B cell (primary cell): ENCODE data around the gene CH25H.

Source experiments
- EZH2 ChIP-seq: IDR thresholded peaks from 2 replicates; pipeline ENCODE4 v1.6.1; 2012; ENCODE audit warnings: borderline replicate concordance, low read depth, mild to moderate bottlenecking, moderate library complexity, low read length; ENCODE audit not compliant: insufficient read depth, poor library complexity, severe bottlenecking
- TF ChIP-seq, protein P1 (sequence below): fragments of 200-600 bp; IDR thresholded peaks from one replicate; pipeline ENCODE4 v1.8.0; 2022; ENCODE audit warnings: antibody characterized with exemption, mild to moderate bottlenecking

DNA sequence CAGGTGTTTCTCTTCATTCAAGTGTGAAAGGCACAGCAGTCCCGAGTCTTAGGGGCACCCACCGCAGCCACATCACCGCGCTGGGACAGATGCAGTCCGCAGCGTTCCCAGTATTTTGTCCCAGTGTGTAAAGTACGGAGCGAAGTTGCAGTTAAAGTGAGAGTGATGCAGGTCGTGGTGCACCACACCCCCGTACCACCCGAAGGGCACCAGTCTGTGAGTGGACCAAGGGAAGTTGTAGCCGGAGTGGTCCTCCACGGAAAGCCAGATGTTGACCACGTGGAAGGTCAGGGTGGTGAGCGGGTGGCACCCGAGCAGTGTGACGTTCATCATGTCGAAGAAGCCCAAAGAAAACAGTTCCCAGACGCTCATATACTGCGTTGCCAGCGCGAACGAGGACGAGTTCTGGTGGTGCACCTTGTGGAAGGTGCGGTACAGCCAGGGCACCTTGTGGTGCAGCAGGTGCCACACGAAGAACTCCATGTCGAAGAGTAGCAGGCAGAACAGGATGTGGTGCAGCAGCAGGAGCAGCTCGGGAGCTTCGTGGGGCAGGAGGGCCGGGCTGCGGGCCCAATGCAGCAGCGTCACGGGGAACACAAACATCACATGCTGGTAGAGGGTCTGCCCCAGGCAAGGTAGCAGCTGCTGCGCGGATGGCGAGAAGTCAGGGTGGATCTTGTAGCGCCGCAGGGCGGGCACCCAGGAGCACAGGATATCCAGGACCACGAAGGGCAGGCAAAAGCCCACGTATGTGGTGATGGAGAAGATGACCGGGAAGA is 526 bp downstream of the CH25H start:
- TF ChIP-seq, protein P1, sequence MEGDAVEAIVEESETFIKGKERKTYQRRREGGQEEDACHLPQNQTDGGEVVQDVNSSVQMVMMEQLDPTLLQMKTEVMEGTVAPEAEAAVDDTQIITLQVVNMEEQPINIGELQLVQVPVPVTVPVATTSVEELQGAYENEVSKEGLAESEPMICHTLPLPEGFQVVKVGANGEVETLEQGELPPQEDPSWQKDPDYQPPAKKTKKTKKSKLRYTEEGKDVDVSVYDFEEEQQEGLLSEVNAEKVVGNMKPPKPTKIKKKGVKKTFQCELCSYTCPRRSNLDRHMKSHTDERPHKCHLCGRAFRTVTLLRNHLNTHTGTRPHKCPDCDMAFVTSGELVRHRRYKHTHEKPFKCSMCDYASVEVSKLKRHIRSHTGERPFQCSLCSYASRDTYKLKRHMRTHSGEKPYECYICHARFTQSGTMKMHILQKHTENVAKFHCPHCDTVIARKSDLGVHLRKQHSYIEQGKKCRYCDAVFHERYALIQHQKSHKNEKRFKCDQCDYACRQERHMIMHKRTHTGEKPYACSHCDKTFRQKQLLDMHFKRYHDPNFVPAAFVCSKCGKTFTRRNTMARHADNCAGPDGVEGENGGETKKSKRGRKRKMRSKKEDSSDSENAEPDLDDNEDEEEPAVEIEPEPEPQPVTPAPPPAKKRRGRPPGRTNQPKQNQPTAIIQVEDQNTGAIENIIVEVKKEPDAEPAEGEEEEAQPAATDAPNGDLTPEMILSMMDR = no peak
- peak; percentile 7 for TF ChIP-seq EZH2
